GM19397 (cell line): Measurements from ENCODE around the gene TUT4.

ENCODE experiments used
- ATAC-seq: cut with Tn5 transposase; IDR thresholded peaks from one replicate; pipeline ENCODE4 v1.9.1; 2021; ENCODE audit warnings: mild to moderate bottlenecking, moderate library complexity; ENCODE audit not compliant: unreplicated experiment

The TUT4 gene

GRCh38 chr1:52572387-52572786, 19.5 kb upstream of the TUT4 start:
- ATAC-seq, result no peak

DNA sequence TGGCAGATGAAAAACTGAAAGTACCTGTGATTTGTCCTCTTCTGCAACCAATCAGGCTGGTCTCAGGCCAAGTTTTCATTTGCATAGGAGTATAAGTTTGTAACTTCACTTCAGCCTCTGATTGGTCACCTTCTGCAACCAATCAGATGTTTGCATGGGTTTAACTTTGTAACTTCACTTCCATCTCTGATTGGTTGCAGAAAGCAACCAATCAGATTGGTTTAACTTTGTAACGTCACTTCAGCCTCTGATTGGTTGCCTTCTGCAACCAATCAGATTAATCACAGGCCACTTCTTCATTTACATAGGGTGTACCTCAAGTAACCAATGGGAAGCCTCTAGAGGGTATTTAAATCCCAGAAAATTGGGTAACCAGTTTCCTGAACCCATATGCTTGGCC, 18.9 kb upstream of the TUT4 start:
- no peak for ATAC-seq

GRCh38 chr1:52569449-52570210, 16.7 kb upstream of the TUT4 start:
- no peak for ATAC-seq

- no peak for ATAC-seq
Observed at GRCh38 chr1:52567943-52568342, 15.1 kb upstream of the TUT4 start.

GRCh38 chr1:52562766-52563165, 9.9 kb upstream of the TUT4 start:
- no peak for ATAC-seq

GRCh38 chr1:52559875-52560274, 7.0 kb upstream of the TUT4 start:
- ATAC-seq, result no peak

DNA sequence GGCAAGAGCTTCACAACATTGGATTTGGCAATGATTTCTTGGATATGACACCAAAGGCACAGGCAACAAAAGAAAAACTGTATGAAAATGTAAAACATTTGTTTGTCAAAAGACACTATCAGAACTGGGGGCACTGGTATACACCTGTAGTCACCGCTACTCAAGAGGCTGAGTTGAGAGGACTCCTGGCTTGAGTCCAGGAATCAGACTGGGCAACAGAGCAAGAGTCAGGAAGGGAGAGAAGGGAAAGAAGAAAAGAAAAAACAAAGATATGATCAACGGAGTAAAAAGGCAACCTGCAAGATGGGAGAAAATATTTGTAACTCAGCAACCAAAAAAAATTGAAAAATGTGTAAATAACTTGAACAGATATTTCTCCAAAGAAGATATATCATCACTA, 6.0 kb upstream of the TUT4 start:
- ATAC-seq, result no peak

- ATAC-seq, result no peak
Observed at GRCh38 chr1:52556641-52557360, 3.9 kb upstream of the TUT4 start.

DNA sequence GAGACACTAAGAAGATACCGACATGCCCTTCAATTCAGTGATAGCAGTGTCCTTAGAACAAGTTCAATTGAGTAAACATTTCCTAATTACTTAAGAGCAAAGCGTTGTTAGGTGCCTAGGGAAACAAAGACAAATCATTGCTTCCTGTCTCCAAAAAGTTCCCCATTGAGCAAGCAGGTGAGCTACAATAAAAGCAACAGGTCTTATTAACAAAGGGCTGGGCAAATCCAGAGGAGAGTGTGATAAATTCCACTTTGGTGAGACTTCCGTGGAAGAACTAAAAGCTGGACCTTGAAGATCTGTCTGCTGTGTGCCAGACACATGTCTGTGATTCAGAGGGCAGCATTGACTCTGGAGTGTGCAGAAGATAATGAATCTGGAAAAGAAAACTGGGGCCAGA, 1.9 kb upstream of the TUT4 start:
- no peak for ATAC-seq

DNA sequence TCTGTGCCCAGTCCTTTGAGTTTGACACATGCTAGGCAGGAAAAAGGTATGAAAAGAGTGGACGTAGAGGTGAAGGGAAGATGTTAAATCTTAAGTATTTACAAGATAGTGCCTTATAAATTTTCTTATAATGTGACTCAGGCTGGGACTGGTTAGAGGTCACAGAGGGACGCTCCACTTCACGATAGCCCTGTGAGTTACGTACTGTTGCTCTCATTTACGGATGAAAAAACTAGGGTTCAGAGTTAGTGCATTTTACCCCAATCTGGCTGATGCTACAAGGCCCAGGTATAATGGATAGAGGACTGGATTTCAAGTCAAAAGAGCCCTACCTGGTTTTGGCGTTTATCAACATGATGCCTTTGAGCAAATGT, 1.4 kb upstream of the TUT4 start:
- ATAC-seq, result no peak

GRCh38 chr1:52553362-52554266, 722 bp upstream of the TUT4 start:
- ATAC-seq, result peak; percentile 63

GRCh38 chr1:52552236-52552504, 722 bp downstream of the TUT4 start:
- no peak for ATAC-seq

- ATAC-seq, result no peak
Observed at GRCh38 chr1:52551507-52552235, 1.2 kb downstream of the TUT4 start.

DNA sequence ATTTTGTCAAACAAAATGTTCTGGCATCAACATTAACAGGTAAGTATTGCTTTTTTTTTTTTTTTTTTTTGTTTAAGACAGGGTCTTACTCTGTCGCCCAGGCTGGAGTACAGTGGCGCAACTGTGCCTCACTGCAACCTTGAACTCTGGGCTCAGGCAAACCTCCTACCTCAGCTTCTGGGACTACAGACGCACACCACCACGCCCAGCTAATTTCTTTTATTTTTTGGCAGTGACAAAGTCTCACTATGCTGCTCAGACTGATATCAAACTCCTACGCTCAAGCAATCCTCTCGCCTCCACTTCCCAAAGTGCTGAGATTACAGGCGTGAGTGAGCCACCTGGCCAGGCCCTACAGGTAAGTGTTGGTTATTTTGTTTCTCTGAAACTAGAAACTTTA, 2.4 kb downstream of the TUT4 start:
- ATAC-seq, result no peak

DNA sequence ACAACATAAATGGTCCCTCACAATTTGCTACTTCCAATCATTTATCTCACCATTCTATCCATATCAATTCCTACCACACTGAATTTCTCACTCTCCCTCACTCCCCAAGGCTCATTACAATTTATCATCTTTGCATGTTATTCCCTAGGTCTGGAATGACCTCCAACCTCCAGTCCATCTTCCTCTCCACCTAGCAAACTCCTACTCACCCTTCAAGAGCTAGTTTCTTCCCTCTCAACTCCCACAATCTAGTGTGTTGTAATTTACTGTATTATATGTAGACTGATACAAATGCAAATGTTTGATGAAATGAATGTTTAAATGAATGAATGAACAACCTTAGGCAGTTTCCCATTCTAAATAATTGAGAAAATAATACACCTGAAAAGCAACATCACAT, 3.6 kb downstream of the TUT4 start:
- no peak for ATAC-seq

DNA sequence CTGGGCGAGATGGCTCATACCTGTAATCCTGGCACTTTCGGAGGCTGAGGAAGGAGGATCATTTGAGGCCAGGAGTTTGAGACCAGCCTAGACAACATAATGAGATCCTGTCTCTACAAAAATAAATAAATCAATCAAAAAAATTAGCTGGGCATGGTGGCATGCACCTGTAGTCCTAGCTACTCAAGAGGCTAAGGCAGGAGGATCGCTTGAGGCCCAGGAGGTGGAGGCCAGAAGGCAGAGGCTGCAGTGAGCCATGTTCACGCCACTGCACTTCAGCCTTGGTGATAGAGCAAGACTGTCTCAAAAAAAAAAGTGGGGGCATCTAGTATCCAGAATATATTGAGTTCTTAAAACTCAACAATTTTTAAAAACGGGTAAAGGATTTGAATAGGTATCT, 6.0 kb downstream of the TUT4 start:
- no peak for ATAC-seq

DNA sequence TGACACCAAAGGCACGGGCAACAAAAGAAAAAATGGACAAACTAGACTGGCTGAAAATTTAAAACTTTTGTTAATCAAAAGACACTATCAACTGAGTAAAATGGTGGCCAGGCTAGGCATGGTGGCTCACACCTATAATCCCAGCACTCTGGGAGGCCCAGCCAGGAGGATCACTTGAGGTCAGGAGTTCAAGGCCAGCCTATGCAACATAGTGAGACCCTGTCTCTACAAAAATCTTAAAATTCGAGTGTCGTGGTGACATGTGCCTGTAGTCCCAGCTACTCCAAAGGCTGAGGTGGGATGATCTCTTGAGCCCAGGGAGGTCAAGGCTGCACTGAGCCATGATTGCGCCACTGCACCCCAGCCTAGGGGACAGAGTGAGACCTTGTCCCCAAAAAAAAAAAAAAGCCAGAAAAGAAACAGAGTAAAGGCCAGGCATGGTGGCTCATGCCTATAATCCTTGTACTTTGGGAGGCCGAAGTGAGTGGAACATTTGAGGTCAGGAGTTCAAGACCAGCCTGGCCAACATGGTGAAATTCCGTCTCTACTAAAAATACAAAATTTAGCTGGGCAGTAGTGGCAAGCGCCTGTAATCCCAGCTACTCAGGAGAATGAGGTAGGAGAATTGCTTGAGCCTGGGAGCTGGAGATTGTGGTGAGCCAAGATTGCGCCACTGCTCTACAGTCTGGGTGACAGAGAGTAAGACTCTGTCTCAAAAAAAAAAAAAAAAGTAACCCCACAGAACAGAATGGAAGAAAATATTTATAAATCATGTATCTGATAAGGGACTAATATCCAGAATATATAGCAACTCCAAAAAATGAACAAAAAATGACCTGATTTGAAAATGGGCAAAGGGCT, 8.0 kb downstream of the TUT4 start:
- ATAC-seq, result no peak

DNA sequence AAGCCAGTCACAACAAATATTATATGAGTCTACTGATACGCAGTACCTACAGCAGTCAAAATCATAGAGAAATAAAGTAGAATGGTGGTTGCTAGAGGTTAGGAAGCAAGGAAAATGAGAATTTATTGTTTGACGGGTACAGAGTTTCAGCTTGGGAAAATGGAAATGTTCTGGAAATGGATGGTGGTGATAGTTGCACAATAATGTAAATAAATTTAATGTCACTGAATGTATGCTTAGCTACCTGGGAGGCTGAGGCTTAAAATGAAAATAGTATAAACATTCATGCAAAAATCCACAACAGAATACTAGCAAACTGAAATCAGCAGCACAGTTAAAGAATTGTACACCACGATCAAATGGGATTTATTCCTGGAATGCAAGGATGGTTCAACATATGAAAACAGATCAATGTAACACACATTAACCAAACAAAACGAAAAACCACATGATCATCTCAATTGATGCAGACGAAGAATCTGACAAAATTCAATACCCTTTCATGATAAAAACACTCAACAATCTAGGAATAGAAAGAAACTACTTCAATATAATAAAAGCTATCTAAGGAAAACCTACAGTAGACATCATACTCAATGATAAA, 10.7 kb downstream of the TUT4 start:
- ATAC-seq, result no peak

DNA sequence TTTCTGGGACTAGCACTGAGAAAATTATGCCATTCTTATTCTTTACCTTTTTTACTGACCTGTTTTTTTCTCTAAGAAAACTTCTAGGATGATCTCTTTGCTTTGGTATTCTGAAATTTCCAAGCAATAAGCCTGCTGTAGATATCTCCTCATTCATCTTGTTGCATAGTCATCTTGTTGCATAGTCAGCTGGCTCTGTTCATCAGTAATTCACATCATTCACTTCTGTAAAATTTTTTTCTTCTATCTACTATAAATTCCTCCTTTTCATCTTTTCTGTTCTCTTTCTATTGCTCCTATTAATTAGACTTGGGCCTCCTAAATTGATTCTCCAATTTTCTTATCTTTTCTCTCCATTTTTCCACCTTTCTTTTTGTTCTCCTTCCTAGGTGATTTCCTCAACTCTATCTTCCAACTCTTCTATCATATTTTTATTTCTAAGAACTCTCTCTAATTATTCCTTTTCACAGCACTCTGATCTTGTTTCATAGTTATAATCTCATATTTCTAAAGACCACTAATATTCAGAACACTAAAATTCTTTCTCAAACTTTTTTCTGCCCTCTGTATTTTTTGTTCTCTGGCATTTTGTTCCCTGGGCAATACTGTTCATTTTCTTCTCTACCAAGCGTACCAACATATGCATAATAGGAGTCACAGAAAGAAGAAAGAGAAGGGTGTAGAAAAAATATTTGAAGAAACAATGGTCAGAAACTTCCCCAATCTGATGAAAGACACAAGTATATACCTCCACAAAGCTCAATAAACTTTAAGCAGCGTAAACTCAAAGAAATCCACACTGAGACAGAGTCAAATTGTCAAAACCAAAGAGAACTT, 17.7 kb downstream of the TUT4 start:
- ATAC-seq, result no peak
